Measurements from ENCODE around the gene MUC20. TPM values are rescaled to one million over a fixed set of nuclear protein-coding genes. Genes with fewer than 3 reads are reported as not detected.

Gene MUC20
- total and polyA plus RNA-seq, 2 experiments from 2014 or later, result 0.29 TPM; not detected in 1

DNA sequence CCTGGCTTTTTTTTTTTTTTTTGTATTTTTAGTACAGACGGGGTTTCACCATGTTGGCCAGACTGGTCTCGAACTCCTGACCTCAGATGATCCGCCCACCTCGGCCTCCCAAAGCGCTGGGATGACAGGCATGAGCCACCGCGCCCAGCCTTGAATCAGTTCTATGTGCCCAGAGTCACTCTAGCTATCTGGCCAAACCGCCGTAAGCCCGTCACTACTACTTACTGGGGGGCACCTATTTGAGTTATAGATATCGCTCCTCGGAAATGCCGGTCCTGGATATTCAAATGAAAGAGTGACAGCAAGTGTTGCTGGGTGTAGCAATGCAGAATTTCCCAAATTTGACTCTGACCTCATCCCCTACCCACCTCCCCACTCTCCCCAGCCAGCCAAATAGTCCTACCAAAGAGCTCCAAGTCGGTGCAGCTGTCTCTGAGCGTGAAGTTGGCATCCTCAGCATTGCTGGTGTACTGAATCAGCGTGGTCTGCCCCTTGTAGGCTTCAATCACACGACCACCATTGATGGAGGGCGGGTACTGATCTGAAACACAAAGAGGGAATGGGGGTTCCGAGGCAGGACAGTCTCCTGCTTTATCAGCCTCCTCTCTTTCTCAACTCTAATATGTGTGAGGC is 38.1 kb downstream of the MUC20 start:
- no peak for DNase-seq (ENCODE audit: low spot score)
- Histone ChIP-seq H3K9me2 (ENCODE audit: insufficient read depth) (no peaks in the 10 kb centered on the region), H3K36me3 (ENCODE audit: insufficient read depth) (no peaks in the 10 kb centered on the region), H3K4me2 (no peak overlapping the region), H4K20me1 (replicated peaks; ENCODE audit: insufficient read depth) (no peaks in the 10 kb centered on the region), H3K27ac (ENCODE audit: low read depth) (no peak overlapping the region), H3K4me3 (no peak overlapping the region), H3K27me3 (ENCODE audit: insufficient read depth) (no peaks in the 10 kb centered on the region), H2AFZ (no peak overlapping the region), H3K4me1 (ENCODE audit: insufficient read depth) (no peaks in the 10 kb centered on the region), H3K79me2 (replicated peaks; ENCODE audit: insufficient read depth) (no peaks in the 10 kb centered on the region), H3F3A (replicated peaks; ENCODE audit: low read depth) (no peaks in the 10 kb centered on the region)
- peaks cover 15% of the 10 kb centered on the region for H3K4me1 Mint-ChIP-seq
- no peaks in the 10 kb centered on the region for H3K36me3 Mint-ChIP-seq (ENCODE audit: low read depth)
- no peak for ATAC-seq
- no peak overlapping the region for H3K27ac Mint-ChIP-seq
- TF ChIP-seq, protein P1, sequence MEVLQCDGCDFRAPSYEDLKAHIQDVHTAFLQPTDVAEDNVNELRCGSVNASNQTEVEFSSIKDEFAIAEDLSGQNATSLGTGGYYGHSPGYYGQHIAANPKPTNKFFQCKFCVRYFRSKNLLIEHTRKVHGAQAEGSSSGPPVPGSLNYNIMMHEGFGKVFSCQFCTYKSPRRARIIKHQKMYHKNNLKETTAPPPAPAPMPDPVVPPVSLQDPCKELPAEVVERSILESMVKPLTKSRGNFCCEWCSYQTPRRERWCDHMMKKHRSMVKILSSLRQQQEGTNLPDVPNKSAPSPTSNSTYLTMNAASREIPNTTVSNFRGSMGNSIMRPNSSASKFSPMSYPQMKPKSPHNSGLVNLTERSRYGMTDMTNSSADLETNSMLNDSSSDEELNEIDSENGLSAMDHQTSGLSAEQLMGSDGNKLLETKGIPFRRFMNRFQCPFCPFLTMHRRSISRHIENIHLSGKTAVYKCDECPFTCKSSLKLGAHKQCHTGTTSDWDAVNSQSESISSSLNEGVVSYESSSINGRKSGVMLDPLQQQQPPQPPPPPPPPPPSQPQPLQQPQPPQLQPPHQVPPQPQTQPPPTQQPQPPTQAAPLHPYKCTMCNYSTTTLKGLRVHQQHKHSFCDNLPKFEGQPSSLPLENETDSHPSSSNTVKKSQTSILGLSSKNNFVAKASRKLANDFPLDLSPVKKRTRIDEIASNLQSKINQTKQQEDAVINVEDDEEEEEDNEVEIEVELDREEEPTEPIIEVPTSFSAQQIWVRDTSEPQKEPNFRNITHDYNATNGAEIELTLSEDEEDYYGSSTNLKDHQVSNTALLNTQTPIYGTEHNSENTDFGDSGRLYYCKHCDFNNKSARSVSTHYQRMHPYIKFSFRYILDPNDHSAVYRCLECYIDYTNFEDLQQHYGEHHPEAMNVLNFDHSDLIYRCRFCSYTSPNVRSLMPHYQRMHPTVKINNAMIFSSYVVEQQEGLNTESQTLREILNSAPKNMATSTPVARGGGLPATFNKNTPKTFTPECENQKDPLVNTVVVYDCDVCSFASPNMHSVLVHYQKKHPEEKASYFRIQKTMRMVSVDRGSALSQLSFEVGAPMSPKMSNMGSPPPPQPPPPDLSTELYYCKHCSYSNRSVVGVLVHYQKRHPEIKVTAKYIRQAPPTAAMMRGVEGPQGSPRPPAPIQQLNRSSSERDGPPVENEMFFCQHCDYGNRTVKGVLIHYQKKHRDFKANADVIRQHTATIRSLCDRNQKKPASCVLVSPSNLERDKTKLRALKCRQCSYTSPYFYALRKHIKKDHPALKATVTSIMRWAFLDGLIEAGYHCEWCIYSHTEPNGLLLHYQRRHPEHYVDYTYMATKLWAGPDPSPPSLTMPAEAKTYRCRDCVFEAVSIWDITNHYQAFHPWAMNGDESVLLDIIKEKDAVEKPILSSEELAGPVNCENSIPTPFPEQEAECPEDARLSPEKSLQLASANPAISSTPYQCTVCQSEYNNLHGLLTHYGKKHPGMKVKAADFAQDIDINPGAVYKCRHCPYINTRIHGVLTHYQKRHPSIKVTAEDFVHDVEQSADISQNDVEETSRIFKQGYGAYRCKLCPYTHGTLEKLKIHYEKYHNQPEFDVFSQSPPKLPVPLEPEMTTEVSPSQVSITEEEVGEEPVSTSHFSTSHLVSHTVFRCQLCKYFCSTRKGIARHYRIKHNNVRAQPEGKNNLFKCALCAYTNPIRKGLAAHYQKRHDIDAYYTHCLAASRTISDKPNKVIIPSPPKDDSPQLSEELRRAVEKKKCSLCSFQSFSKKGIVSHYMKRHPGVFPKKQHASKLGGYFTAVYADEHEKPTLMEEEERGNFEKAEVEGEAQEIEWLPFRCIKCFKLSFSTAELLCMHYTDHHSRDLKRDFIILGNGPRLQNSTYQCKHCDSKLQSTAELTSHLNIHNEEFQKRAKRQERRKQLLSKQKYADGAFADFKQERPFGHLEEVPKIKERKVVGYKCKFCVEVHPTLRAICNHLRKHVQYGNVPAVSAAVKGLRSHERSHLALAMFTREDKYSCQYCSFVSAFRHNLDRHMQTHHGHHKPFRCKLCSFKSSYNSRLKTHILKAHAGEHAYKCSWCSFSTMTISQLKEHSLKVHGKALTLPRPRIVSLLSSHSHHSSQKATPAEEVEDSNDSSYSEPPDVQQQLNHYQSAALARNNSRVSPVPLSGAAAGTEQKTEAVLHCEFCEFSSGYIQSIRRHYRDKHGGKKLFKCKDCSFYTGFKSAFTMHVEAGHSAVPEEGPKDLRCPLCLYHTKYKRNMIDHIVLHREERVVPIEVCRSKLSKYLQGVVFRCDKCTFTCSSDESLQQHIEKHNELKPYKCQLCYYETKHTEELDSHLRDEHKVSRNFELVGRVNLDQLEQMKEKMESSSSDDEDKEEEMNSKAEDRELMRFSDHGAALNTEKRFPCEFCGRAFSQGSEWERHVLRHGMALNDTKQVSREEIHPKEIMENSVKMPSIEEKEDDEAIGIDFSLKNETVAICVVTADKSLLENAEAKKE (CRISPR knock-in tag; IDR thresholded peaks at IDR 0.05), result no peak
- TF ChIP-seq POLR2AphosphoS5 (IDR thresholded peaks at IDR 0.05; ENCODE audit: low read depth), result no peak
- TF ChIP-seq ZNF331 (CRISPR knock-in tag; IDR thresholded peaks at IDR 0.05; ENCODE audit: low read depth), result no peak
- no peak for TF ChIP-seq STAT1 (IDR thresholded peaks at IDR 0.05; ENCODE audit: unreplicated experiment)
- H3K27me3 Mint-ChIP-seq (ENCODE audit: insufficient read depth, low read depth, poor library complexity), result peaks cover 2% of the 10 kb centered on the region
- no peaks in the 10 kb centered on the region; the same call in 2 of the 3 replicates for H3K9me3 Mint-ChIP-seq
- H3K4me3 Mint-ChIP-seq, result no peak overlapping the region

- Mint-ChIP-seq H3K27me3 (ENCODE audit: insufficient read depth, low read depth, poor library complexity) (peaks cover 2% of the 10 kb centered on the region), H3K4me1 (peaks cover 9% of the 10 kb centered on the region), H3K36me3 (ENCODE audit: low read depth) (no peaks in the 10 kb centered on the region), H3K4me3 (no peak overlapping the region), H3K9me3 (no peaks in the 10 kb centered on the region), H3K27ac (no peak overlapping the region)
- DNase-seq (ENCODE audit: low spot score), result no peak
- ATAC-seq, result no peak
- Histone ChIP-seq H3K36me3 (ENCODE audit: insufficient read depth) (no peaks in the 10 kb centered on the region), H4K20me1 (replicated peaks; ENCODE audit: insufficient read depth) (no peaks in the 10 kb centered on the region), H3K27me3 (ENCODE audit: insufficient read depth) (no peaks in the 10 kb centered on the region), H3K27ac (ENCODE audit: low read depth) (no peak overlapping the region), H3F3A (replicated peaks; ENCODE audit: low read depth) (no peaks in the 10 kb centered on the region), H3K4me2 (no peak overlapping the region), H3K4me1 (ENCODE audit: insufficient read depth) (no peaks in the 10 kb centered on the region), H3K79me2 (replicated peaks; ENCODE audit: insufficient read depth) (no peaks in the 10 kb centered on the region), H3K4me3 (no peak overlapping the region), H3K9me2 (ENCODE audit: insufficient read depth) (no peaks in the 10 kb centered on the region), H2AFZ (no peak overlapping the region)
- no peak for TF ChIP-seq CREB1 (CRISPR knock-in tag; IDR thresholded peaks at IDR 0.05; ENCODE audit: low read depth)
Measured at GRCh38 chr3:195760345-195761122, 39.8 kb downstream of the MUC20 start.
